ENCODE data around the gene SUGP1.

The SUGP1 gene

GRCh38 chr19:19342086-19343015 is 22.0 kb upstream of the SUGP1 start:
- DNase-seq (ENCODE audit: extremely low read depth in 1 of 2, low read depth in 1 of 2) = no peak

DNA sequence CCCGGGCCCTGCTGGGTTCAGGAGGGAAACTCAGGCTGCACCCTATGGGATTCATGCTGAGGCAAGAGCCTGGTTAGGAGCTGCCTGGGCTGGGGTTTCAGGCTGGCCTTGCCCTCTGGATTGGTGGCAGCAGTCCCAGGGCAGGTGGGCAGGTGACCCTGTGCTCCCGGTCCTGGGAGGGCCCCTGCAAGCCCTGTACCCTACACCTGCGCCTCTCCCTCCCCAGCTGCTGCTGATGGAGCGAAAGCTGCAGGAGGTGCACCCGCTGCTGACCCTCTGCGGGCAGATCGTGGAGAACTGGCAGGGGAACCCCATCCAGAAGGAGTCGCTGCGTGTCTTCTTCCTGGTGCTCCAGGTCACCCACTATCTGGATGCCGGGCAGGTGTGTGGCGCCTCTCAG is 20.7 kb upstream of the SUGP1 start:
- no peak for DNase-seq (ENCODE audit: extremely low read depth in 1 of 2, low read depth in 1 of 2)

DNA sequence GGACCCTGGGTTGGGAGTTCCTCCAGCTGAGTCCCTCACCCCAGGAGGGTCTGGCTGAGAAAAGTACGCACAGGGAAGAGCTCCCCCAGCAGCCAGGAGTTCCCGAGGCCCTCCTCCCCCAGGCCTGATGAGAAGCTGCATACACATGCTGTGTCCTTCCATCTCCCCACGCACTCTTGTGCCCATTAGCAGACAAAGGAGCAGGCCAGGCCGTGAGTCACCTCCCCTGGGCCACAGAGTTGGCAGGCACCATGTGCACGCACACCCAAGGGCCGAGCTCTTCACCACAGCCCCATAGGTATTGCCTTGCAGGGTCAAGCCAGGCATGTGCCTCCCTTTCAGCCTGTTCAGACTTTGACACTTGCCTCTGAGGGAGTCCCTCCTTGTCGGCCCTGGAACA is 17.8 kb upstream of the SUGP1 start:
- DNase-seq (ENCODE audit: extremely low read depth in 1 of 2, low read depth in 1 of 2) = no peak

DNA sequence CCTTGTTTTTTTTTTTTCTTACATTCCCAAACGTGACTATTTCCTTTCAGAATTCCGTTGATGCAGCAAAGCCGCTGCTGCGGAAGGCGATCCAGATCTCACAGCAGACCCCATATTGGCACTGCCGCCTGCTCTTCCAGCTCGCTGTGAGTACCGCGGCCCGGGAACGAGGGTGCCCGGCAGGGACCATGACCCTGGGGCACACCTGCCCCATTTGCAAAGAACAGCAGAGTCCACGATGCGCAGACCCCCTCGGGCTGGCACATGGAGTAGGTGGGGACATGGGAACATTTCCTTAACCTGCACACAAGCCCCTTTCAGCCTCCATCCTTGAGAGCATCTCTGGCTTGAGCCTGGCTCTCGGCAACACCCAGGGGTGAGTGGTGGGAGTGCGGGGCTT is 16.8 kb upstream of the SUGP1 start:
- DNase-seq (ENCODE audit: extremely low read depth in 1 of 2, low read depth in 1 of 2) = no peak

DNA sequence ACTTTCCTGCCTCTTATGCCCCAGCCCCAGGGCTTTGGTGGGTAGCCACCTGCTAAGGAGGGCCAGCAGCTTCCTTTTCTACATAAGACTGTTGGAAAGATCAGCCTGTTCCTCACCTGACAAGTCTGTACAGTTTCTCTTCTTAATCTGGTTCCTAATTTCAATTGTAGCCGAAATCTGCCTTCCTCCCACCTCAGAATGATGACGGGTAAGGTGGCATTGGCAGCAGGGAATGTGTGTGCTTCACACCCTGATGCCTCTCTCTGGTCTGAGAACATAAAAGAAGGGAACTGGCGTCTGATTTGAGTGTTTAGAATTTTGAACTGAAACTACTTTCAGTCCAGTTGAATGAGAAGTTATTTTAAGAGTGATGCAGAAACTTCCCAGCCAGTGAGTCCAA is 16.3 kb upstream of the SUGP1 start:
- DNase-seq (ENCODE audit: extremely low read depth in 1 of 2, low read depth in 1 of 2) = no peak

DNA sequence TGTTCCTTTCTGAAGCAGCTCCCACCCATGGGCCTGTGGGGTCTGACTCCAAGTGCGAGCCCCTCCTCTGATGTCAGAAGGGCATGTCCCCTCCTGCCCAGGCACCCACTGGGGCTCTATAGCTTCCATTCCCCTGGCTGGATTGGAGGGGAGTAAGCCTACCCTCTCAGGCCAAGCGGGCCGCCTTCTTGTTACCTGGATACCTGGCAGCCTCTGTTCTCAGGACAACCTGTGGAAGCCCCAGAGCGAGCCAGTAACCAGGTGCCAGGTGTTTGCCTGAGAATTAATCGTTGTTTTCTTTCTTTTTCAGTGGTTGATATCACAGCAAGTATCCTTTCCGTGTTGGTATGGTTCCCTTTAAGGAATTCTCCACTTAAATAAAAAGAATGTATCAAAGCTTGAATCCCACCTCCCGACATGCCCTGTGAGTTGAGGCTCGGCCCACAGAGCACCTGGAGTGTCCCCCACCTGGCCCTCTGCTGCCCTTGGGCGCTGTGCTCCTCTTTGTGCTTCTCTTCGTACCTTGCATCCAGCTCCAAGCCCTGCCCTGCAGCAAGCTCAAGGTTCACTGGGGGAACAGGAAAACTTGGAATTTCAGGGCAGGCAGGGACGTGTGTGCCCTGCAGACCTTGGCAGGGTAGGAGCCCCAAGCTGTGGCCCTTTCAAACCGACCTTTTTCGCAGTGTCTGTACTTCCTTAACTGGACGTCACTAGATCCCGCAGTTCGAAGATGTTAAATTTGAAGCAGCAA is 15.3 kb upstream of the SUGP1 start:
- no peak for DNase-seq (ENCODE audit: extremely low read depth in 1 of 2, low read depth in 1 of 2)

GRCh38 chr19:19334989-19335344 is 14.7 kb upstream of the SUGP1 start:
- DNase-seq (ENCODE audit: extremely low read depth in 1 of 2, low read depth in 1 of 2) = no peak

DNA sequence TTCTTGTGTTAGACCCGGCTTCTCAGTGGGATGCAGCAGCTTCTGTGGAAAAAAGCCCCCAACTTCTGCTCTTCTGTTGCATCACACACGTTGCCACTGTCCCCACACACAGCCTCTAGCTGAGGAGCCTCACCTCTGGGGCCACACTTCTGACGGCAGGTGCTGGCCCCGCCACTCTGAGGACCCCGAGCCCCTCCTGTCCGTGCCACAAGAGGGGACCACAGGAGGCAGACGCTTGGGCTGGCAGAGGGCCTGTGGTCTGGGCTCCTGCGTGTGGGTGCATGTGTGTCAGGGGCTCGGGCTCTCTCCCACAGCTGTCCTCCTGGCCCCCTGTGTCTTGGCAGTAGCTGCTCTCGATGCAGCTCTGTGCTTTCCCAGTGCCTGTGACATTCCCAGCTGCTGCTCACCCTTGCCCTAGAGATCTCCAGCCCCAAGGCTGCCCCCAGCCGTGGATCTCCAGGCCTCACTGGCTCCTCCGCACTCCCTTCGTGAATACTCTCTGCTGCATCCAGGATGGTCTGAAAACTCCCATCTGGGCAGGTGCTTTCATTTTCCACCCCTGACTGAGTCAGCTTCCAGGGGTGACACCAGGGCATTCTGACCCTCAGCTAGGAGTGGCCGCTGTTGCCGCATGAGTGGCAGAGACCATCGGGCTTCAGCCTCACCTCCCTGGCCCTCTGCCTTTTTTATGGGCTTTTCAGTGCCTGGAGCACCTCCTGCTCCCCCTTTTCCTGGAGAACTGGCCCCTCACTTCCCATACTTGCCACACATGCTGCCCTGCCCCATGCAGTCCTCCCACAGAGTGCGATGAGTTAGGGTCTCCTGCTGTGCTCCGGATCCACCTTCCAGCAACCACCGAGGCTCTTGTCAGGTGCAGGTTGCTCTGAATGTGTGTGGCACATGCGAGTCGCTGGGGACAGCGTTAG is 14.0 kb upstream of the SUGP1 start:
- no peak for DNase-seq (ENCODE audit: extremely low read depth in 1 of 2, low read depth in 1 of 2)

DNA sequence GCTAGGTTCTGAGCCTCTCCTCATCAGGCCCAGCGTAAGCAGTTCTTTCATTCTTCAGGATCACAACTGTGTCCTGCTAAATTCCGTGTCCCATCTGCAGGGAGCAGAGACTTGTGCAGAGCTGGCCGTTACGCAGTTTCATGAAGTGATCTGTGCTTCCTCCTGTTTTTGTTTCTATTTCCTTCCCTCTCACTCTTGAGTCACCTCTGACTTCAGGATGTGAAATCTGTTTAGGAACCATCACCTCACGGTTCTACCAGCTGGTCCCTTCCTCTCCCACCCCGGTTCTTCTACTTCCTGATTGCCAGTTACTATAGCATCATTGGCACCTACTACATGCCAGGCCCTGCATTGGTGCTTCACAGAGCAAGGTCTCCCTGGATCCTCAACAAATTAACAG is 8.8 kb upstream of the SUGP1 start:
- no peak for DNase-seq (ENCODE audit: extremely low read depth in 1 of 2, low read depth in 1 of 2)

DNA sequence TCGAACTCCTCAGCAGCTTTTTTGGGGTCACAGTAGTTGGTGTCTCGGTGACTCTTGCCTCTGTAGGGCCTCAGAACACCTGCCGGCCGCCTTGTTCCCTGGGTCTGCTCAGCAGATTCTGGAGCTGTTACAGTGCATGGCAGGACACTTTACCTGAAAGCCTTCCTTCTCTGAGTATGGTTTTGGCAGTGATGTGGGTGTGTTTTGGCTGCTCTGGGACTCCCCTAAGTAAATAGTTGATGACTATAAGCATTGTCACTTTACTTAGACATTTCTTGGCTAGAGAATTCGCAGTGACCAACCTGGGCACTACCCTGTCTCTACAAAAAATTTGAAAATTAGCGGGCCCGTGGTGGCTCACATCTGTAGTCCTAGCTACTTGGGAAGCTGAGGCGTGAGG is 7.4 kb upstream of the SUGP1 start:
- DNase-seq (ENCODE audit: extremely low read depth in 1 of 2, low read depth in 1 of 2) = no peak

GRCh38 chr19:19324059-19324770 is 3.9 kb upstream of the SUGP1 start:
- DNase-seq (ENCODE audit: extremely low read depth in 1 of 2, low read depth in 1 of 2) = no peak

DNA sequence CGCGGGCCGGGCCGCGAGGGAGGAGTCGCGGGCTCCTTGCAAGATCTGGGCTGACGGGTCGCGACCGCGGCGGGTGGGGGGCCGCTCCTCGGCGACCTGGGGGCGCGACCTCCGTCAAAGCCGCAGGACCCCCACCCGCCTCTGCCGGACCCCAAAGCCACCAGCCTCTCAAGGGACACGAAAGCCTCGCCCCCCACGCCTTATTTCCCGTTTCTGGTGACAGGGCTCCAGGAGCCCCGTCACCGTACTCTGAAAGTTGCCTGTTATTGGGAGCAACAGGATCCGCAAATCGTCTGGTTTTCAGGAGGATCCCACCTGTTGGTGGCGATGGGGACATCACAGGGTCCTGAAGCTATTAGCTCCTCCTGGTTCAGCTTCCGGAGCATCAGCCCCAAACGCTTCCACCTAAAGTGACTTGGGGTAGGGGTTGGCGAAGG is 850 bp upstream of the SUGP1 start:
- DNase-seq (ENCODE audit: extremely low read depth in 1 of 2, low read depth in 1 of 2) = no peak

DNA sequence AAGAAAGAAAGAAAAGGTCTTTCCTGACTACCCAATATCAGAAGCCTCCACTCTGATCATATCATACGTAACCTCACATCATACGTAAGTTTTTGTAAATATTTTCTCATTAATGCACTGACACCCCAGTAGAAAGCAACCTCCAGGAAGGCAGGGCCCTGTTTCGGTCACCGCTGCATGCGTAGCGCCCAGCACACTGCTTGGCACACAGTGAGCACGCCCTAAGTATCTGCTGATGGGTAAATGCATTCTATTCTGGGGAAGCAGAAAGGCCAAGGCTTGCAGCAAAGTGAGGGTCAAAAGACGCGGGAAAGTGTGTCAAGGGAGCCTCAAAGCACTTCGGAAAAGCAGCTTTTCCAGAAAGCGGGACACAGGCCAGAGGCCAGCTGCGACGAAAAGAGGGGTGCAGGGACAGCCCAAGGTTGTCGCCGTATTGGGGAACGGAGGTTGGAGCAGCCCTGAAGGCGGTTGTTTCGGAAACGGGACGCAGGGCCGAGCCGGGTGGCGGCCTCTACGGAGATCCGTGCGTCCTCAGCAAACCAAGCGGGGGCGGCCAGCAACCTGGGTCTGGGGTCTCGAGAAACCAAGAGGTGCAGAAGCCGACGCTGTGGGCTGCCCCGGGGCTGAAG is 463 bp downstream of the SUGP1 start:
- no peak for DNase-seq (ENCODE audit: extremely low read depth in 1 of 2, low read depth in 1 of 2)

DNA sequence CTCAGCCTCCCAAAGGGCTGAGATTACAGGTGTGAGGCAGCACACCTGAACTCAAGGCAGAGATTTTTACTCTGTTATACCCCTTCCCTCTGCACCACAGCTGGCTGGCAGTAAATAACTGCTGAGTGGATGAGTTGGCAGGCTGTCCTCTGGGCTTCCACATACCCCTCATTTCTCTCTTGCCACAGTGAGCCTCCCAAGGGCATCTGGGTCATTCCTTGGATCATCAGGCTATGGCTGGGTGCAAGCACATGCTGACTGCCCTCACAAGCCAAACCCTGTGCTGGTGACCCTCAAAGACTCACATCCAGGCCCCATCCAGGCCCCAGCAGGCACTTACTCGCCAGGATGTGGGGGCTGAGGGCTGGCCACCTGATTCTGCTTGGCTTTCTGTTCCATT is 4.2 kb downstream of the SUGP1 start:
- DNase-seq (ENCODE audit: extremely low read depth in 1 of 2, low read depth in 1 of 2) = no peak

DNA sequence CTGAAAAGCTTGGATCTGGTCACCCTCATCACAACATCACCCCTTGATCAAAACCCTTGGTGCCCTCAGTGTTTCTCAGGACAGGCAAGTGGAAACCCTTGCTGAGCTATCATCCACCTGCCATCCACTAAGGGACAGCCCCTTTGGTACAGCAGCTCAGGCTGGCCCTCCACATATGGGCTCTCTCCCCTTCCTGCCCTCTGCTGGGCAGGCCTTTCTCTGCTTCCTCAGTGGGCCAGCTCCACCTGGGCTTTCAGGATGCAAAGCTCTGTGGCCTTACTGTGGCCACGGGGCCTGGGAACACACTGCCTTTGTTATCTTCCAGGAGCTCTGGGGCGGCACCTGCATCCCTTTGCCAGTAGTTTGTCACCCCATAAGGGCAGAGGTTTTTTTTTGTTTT is 4.9 kb downstream of the SUGP1 start:
- no peak for DNase-seq (ENCODE audit: extremely low read depth in 1 of 2, low read depth in 1 of 2)

- no peak for DNase-seq (ENCODE audit: extremely low read depth in 1 of 2, low read depth in 1 of 2)
Observed at GRCh38 chr19:19308373-19308772, 11.9 kb downstream of the SUGP1 start.

GRCh38 chr19:19306191-19306590 is 14.1 kb downstream of the SUGP1 start:
- DNase-seq (ENCODE audit: extremely low read depth in 1 of 2, low read depth in 1 of 2) = no peak

- no peak for DNase-seq (ENCODE audit: extremely low read depth in 1 of 2, low read depth in 1 of 2)
Observed at GRCh38 chr19:19305696-19306095, 14.6 kb downstream of the SUGP1 start.

GRCh38 chr19:19305066-19305465 is 15.2 kb downstream of the SUGP1 start:
- no peak for DNase-seq (ENCODE audit: extremely low read depth in 1 of 2, low read depth in 1 of 2)

Data from stimulated activated CD8-positive, alpha-beta memory T cell treated with anti-CD3 and anti-CD28 coated beads, Interleukin-7, amount 100 ng/mL, for 48 hours (primary cell).